ENCODE measurements around the gene BLID. TPM values are rescaled to one million over a fixed set of nuclear protein-coding genes. Genes with fewer than 3 reads are reported as not detected.

Gene BLID
- total RNA-seq, 2 donors from 2014 or later, result not detected

DNA sequence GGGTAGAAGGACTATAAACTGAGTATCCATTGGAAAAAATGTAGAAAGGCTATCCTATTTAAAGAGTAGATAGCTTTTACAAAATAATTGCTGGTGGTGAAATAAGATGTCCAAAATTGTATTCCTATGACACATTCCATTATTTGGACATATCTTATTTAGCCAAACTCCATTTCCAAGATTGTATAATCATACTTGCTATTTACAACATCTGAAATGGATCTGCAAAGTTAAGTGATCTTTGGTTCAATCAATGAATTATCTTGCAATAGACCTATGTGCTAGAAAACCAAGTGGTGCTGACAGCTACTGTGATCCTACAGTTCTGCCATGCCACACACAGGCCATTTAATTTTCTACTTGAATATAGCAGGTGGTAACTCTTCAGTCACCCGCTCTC is 11.0 kb upstream of the BLID start:
- Mint-ChIP-seq H3K4me1 (ENCODE audit: low read depth in 2 of 2) (no peaks in the 10 kb centered on the region), H3K27ac (no peak overlapping the region), H3K9me3 (no peaks in the 10 kb centered on the region), H3K27me3 (peaks cover 12 to 20% of the 10 kb centered on the region in 2 donors), H3K36me3 (no peaks in the 10 kb centered on the region), H3K4me3 (no peak overlapping the region)
- DNase-seq (ENCODE audit: low spot score) (no peak), ATAC-seq (no peak)

DNA sequence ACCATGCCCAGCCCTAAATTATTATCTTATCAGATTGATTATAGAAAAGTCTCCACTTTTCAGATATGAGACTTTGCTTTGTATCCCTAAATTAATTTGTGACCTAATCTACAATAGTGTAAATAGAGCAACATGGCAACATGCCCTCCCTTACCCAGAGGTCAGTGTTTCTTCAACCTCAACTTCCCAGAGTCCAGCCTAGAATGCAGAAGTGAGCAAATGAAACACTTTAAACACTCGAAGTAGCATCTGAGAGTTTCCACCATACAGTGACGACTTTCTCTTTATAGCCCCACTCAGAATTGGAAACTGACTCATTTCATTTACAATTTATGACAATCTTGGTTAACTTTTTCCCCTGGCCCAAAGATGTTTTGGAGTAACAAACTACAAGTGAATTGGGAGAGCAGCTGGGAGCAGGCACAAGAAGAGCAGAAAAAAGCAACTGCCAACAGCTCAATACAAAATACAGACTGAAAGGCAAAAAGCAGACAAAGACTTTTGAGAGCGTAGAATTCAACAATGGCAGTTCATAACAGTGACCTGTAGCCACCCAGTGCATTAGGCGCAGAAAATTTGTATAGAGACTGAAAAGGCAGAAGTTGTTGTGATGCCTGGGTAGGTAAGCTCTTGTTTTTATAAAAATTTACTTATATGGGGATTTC is 10.1 kb upstream of the BLID start:
- Mint-ChIP-seq H3K27me3 (peaks cover 12 to 24% of the 10 kb centered on the region in 2 donors), H3K36me3 (no peaks in the 10 kb centered on the region), H3K27ac (no peak overlapping the region), H3K4me1 (ENCODE audit: low read depth in 2 of 2) (no peaks in the 10 kb centered on the region), H3K4me3 (no peak overlapping the region), H3K9me3 (no peaks in the 10 kb centered on the region)
- ATAC-seq (no peak), DNase-seq (ENCODE audit: low spot score) (no peak)

DNA sequence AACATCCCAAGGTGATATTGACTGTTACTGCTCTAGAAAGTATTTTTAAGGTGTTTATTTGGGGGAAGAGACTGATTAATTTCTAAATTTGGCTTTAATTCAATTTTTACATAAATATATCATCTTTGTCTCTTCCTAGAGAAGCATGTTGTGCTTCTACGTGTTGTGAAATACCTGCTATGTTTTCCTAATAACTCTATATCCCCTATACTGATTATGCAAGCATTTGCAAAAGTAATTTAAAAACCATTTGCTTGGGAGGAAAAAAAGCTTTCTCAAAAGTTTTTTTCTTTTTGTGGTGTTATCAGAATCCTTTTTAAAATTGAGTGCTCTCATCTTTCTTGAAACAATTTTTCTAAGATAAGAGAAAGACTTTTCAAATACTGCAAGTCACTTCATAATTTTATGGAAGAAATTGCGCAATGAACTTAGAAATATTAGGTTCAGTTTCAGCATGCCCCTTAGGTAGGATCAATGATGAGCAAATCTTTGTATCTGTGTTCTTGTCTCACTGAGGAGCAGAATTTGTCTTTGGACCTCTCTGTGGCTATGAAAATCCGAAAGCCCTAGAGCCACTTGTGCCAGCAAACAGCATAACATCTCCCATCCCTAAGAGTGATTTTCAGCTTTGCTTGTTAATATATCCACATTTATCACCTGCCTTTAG is 7.4 kb upstream of the BLID start:
- ATAC-seq (no peak), DNase-seq (ENCODE audit: low spot score) (no peak)
- H3K9me3 Mint-ChIP-seq, result no peaks in the 10 kb centered on the region
- H3K4me1 Mint-ChIP-seq (ENCODE audit: low read depth in 2 of 2), result no peaks in the 10 kb centered on the region
- peaks cover 12 to 27% of the 10 kb centered on the region in 2 donors for H3K27me3 Mint-ChIP-seq
- H3K4me3 Mint-ChIP-seq, result no peak overlapping the region
- H3K36me3 Mint-ChIP-seq, result no peaks in the 10 kb centered on the region
- H3K27ac Mint-ChIP-seq, result no peak overlapping the region

DNA sequence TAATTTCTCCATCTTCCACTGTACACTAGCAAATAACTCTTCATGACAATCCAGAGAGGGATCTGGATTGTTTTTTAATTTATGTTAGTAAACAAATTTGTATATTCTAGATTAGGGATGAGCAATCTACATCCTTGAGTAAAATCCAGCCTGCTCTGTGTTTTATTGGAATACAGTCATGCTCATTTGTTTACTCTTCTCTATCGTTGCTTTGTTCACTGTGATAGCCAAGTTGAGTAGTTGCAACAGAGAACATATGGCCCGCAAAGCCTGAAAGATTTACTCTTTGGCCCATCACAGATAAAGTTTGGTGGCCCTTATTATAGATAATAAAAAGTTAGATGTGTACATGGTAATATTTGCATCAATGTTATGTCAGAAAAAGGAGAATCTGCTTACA is 6.2 kb upstream of the BLID start:
- Mint-ChIP-seq H3K4me3 (no peak overlapping the region), H3K9me3 (no peaks in the 10 kb centered on the region), H3K4me1 (ENCODE audit: low read depth in 2 of 2) (no peaks in the 10 kb centered on the region), H3K27me3 (peaks cover 10 to 19% of the 10 kb centered on the region in 2 donors), H3K27ac (no peak overlapping the region), H3K36me3 (no peaks in the 10 kb centered on the region)
- ATAC-seq (no peak), DNase-seq (ENCODE audit: low spot score) (no peak)

DNA sequence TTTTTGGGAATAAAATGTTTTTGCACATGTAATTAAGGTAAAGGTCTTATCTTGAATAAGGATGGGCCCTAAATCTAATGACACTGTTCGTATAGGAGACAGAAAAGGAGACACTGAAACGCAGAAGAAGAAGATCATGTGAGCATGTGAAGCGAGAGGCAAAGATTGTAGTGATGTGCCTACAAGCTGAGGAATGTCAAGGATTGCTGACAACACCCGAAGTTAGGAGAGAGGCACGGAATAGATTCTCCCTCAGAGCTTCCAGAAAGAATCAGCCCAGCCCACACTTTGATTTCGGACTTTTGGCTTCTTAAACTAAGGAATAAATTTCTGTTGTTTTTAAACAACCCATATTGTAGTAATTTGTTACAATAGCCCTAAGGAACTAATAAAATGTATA is 4.1 kb upstream of the BLID start:
- Mint-ChIP-seq H3K4me3 (no peak overlapping the region), H3K9me3 (no peaks in the 10 kb centered on the region), H3K27ac (no peak overlapping the region), H3K27me3 (peaks cover 5 to 17% of the 10 kb centered on the region in 2 donors), H3K4me1 (ENCODE audit: low read depth in 2 of 2) (no peaks in the 10 kb centered on the region), H3K36me3 (no peaks in the 10 kb centered on the region)
- no peak for ATAC-seq
- DNase-seq (ENCODE audit: low spot score), result no peak

DNA sequence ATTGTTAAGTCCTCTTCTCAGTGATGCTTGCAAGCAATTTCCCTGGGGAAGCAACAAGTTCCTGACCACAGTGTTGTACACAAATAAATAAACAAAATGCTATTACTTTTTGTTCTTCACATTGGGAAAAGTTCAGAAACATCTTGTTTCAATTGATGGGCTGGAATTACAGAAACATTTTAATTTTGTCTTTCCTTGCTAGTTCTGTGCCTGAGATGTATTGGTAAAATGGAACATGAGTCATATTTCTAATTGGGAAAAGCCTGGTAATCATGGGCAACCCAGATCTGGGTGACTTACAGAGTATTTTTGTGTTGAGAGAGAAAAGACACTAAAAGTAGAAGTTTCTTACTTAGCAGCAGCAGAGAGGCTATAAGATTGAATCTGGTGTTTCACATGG is 576 bp upstream of the BLID start:
- H3K27me3 Mint-ChIP-seq, result peaks cover 0 to 22% of the 10 kb centered on the region in 2 donors
- H3K27ac Mint-ChIP-seq, result no peak overlapping the region
- no peak for ATAC-seq
- H3K4me1 Mint-ChIP-seq (ENCODE audit: low read depth in 2 of 2), result no peaks in the 10 kb centered on the region
- H3K36me3 Mint-ChIP-seq, result no peaks in the 10 kb centered on the region
- no peak overlapping the region for H3K4me3 Mint-ChIP-seq
- H3K9me3 Mint-ChIP-seq, result no peaks in the 10 kb centered on the region
- DNase-seq (ENCODE audit: low spot score), result no peak

DNA sequence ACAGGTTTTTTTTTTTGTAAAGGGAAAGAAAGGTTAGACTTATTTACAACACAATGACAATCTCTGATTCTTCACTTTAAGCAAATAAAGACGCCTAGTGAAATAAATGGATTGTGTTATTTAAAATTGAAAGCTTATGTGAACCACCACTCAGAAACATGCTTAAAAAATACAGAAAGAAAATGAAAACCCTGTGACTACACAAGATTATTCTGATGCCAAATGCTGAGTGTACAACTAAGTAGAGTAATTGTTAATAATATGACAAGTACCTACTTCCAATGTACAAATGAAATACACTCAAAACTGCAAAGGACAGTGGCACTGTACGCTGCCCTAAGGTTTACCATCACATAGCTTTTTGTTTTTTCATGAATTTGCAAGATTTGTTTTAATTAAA is 1.0 kb downstream of the BLID start:
- no peaks in the 10 kb centered on the region for H3K4me1 Mint-ChIP-seq (ENCODE audit: low read depth in 2 of 2)
- no peaks in the 10 kb centered on the region for H3K9me3 Mint-ChIP-seq
- H3K27ac Mint-ChIP-seq, result no peak overlapping the region
- no peak overlapping the region for H3K4me3 Mint-ChIP-seq
- ATAC-seq (no peak), DNase-seq (ENCODE audit: low spot score) (no peak)
- no peaks in the 10 kb centered on the region for H3K36me3 Mint-ChIP-seq
- H3K27me3 Mint-ChIP-seq, result peaks cover under 1 to 17% of the 10 kb centered on the region in 2 donors

DNA sequence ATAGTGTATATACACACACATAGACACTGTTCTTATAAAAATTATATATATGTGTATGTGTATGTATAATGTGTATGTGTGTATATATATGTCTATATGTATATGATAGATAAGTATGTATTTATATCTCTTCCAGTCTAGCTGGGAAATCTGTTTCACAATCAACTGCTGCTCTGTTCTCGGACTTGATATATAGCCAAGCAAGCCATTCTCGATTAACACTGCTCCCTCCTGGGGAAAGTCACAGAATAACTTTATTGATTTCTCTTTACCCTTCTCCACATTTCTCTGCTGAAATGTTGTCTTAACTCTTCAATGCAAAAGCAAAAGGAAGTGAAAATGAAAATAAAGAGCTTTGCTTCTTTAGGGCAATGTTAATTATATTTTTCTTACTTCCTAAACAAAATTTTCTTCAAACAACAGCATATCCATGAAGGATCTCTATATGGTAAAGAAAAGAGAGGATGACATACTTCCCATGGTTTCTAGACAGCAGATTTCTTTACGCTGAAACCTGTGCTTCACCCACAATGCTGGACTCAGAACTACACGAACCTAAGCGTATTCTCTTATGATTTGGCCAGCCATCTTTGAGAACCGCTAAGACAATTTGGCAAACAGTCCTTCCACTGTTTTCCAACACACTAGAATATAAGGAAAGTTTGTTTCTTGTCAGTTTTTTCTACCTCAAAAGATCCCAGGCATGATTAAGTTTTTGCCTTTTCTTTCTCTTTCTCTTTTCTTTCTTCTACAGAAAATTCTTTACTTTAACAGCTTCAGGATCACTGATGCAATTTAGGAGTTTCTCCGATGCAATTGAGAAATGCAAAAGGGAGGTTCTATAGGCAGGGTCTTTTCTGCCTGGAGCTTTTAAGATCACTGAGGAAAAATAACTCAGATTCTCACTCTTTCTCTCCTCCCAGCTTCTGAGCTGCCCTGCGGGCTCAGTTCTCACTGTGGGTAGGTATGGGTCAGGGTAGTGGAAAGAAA is 1.9 kb downstream of the BLID start:
- Mint-ChIP-seq H3K4me1 (ENCODE audit: low read depth in 2 of 2) (no peaks in the 10 kb centered on the region), H3K4me3 (no peak overlapping the region), H3K27me3 (peaks cover 4 to 22% of the 10 kb centered on the region in 2 donors), H3K9me3 (no peaks in the 10 kb centered on the region), H3K27ac (no peak overlapping the region), H3K36me3 (no peaks in the 10 kb centered on the region)
- no peak for DNase-seq (ENCODE audit: low spot score)
- no peak for ATAC-seq

DNA sequence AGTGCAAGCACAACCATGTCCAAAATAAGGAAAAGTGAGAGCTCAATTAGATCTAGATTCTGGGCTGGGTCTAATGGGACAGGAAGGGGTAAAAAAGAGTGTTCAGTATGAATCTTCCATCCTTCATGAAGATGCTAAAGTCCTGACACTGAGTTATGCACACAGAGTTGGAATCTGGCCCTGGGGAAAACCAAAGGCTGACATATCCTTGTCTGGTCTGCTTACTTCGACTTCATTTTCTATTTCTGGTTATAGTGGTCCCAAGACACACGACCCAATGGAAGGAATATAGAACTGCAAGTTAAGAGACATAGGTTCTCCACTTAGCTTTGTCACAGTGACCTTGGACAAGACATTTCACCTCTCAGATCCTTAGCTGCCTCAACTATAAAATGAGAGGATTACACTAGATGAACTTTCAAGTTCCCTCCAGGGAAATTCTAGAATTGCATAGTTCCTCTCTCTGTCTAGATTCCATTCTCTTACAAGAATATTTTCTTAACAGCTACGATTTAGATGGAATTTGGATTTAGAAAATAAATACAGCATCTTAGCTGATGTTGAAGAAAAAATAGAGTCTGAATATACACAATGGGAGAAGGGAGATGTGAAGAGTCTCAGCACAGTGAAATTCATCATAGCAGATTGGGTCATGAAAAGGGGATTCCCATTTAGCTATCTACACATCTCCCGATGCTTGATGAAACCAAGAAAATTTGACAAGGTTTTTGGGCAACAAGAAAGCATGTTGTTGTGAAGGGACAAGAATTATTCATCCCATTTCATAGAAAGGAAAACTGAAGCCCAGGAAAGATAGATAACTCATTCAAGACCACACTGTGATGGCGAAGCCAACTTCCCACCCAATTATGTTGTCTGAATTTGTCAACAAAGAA is 3.3 kb downstream of the BLID start:
- Mint-ChIP-seq H3K4me1 (ENCODE audit: low read depth in 2 of 2) (peaks cover 3 to 4% of the 10 kb centered on the region in 2 donors), H3K36me3 (no peaks in the 10 kb centered on the region), H3K4me3 (no peak overlapping the region), H3K27me3 (peaks cover 4 to 29% of the 10 kb centered on the region in 2 donors), H3K9me3 (peaks cover 3% of the 10 kb centered on the region), H3K27ac (no peak overlapping the region)
- no peak for ATAC-seq
- no peak for DNase-seq (ENCODE audit: low spot score)

DNA sequence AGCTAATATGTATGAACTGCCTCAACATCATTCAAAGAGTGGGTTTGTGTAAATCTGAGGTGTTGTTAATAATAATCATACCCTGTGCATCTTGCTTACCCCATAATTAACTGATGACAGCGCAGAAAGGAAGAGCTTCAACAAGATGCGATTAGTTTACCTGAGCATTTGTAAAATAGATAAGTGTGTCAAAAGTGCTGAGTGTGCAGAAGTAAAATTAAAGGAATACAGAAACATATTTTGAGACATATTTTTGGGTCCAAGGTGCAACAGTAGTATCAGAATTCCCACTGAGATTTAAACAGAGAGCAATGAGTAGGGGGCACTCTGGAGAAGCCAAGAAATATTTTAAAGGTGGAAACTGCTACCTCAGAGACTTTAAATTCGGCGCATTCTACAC is 6.1 kb downstream of the BLID start:
- Mint-ChIP-seq H3K27me3 (peaks cover 11 to 40% of the 10 kb centered on the region in 2 donors), H3K4me1 (ENCODE audit: low read depth in 2 of 2) (peaks cover 3 to 4% of the 10 kb centered on the region in 2 donors), H3K27ac (no peak overlapping the region), H3K36me3 (no peaks in the 10 kb centered on the region), H3K9me3 (peaks cover 3% of the 10 kb centered on the region), H3K4me3 (no peak overlapping the region)
- ATAC-seq (no peak), DNase-seq (ENCODE audit: low spot score) (no peak)

DNA sequence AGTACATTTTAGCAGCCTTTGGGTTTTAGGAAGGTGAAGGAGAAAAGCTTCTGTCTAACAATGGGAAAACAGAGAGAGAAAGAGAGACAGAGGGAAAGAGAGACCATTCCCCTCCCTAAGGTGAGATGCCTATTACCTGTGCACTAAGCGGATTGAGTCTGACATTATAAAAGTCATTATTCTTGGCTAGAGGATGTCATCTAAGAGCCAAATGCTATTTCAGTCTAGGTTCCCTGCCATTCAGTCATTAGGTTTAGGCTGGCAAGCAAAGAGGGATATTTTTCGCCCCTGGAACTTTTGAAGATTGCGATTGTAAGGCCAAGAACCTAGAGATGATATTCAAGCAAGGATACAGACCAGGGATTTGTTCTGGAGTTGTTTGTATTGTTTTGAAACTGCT is 7.2 kb downstream of the BLID start:
- no peak for ATAC-seq
- Mint-ChIP-seq H3K36me3 (no peaks in the 10 kb centered on the region), H3K27ac (no peak overlapping the region), H3K4me1 (ENCODE audit: low read depth in 2 of 2) (peaks cover 3 to 4% of the 10 kb centered on the region in 2 donors), H3K9me3 (peaks cover 3% of the 10 kb centered on the region), H3K4me3 (no peak overlapping the region), H3K27me3 (peaks cover 18 to 42% of the 10 kb centered on the region in 2 donors)
- no peak for DNase-seq (ENCODE audit: low spot score)

DNA sequence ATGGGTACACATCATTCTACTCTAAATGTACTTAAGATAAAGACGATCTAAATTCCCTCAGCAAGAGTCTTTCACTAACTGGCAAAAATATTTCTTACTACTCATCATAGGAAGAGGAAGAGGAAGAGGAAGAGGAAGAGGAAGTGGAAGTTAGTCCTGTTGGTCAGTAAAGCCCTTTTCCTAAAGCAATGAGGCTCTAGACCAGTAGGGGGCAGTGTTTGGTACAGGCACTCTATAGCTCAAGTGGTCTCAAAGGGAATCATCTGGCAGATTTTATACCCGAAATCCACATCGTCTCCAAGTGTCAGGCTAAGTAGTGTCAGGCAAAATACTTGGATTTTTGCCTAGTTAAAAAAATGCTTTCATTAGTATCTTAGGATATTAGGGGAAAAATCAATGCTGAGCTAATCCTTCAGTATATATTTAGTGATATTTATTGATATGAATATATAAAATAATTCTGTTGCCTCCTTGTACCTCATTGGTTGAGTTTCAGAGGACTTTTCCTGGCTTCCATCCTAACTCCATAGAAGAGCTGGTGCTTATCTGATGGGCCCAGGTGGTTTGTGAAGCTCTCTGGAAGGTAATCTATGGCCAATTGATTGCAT is 7.7 kb downstream of the BLID start:
- H3K27me3 Mint-ChIP-seq, result peaks cover 18 to 41% of the 10 kb centered on the region in 2 donors
- no peak for DNase-seq (ENCODE audit: low spot score)
- H3K9me3 Mint-ChIP-seq, result peaks cover 3% of the 10 kb centered on the region
- H3K4me1 Mint-ChIP-seq (ENCODE audit: low read depth in 2 of 2), result peaks cover 3 to 4% of the 10 kb centered on the region in 2 donors
- no peaks in the 10 kb centered on the region for H3K36me3 Mint-ChIP-seq
- no peak for ATAC-seq
- H3K4me3 Mint-ChIP-seq, result no peak overlapping the region
- no peak overlapping the region for H3K27ac Mint-ChIP-seq

DNA sequence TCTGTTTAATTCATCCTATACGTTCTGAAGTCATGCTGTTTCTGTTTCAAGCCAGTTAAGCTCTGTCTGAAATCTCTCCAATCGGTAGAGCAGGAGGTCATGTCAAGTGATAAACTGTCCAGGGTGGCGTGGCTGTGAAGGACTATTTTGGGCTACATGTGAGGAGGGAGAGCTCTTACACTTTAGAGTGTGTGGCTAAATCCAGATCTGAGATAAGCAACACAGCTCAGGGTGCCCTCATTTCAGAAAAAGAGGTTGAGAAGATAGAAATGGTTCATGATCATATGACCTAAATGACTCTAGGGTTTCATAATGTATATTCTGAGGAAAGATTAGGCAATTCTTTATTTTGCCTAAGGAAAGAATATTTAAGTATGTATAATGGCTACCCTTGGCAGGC is 8.4 kb downstream of the BLID start:
- Mint-ChIP-seq H3K9me3 (peaks cover 3% of the 10 kb centered on the region), H3K27ac (no peak overlapping the region), H3K4me3 (no peak overlapping the region), H3K4me1 (ENCODE audit: low read depth in 2 of 2) (peaks cover 3 to 4% of the 10 kb centered on the region in 2 donors), H3K36me3 (no peaks in the 10 kb centered on the region), H3K27me3 (peaks cover 18 to 41% of the 10 kb centered on the region in 2 donors)
- ATAC-seq (no peak), DNase-seq (ENCODE audit: low spot score) (no peak)
